ENCODE results near the gene YRDC. TPM values are rescaled to one million over a fixed set of nuclear protein-coding genes. Genes with fewer than 3 reads are reported as not detected.

Gene YRDC
- total RNA-seq, 4 donors from 2014 or later: 11.2 to 13.6 (median 11.7) TPM

DNA sequence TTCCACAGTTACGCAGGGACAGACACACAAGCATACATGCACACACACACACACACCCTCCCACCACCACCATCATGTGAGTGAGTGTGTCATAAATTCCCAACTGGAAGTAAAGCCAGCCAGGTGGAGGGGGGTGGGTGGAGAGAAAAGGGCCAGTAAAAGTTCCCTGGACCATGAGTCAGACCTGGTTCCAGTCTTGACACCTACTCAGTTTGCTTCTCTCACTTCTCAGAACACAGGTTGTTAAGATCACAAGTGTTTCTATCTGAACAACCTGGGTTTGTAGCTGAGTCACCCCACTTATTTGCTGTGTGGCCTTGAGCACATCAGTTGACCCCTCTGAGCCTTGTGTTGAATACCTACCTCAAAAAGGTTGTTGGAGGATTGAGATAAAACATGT lies 52.7 kb downstream of the YRDC start:
- Histone ChIP-seq H3K9me3 (no peaks in the 10 kb centered on the region), H3K27ac (no peak overlapping the region), H3K4me1 (no peaks in the 10 kb centered on the region), H3K27me3 (peaks cover 35 to 42% (median 40%) of the 10 kb centered on the region in 3 donors), H3K4me3 (no peak overlapping the region), H3K36me3 (no peaks in the 10 kb centered on the region)
- ATAC-seq (no peak), DNase-seq (no peak)
- TF ChIP-seq POLR2A (IDR thresholded peaks at IDR 0.05): no peak
- TF ChIP-seq, protein P1, sequence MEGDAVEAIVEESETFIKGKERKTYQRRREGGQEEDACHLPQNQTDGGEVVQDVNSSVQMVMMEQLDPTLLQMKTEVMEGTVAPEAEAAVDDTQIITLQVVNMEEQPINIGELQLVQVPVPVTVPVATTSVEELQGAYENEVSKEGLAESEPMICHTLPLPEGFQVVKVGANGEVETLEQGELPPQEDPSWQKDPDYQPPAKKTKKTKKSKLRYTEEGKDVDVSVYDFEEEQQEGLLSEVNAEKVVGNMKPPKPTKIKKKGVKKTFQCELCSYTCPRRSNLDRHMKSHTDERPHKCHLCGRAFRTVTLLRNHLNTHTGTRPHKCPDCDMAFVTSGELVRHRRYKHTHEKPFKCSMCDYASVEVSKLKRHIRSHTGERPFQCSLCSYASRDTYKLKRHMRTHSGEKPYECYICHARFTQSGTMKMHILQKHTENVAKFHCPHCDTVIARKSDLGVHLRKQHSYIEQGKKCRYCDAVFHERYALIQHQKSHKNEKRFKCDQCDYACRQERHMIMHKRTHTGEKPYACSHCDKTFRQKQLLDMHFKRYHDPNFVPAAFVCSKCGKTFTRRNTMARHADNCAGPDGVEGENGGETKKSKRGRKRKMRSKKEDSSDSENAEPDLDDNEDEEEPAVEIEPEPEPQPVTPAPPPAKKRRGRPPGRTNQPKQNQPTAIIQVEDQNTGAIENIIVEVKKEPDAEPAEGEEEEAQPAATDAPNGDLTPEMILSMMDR (IDR thresholded peaks at IDR 0.05 in 4 of 5, conservative IDR thresholded peaks at IDR 0.05 in 1 of 5): no peak
- in situ Hi-C loops (cut with MboI; ENCODE audit: low sequenced_read_pairs in 4 of 4): no loop called here
- intact Hi-C loops (cut with DNase I; ENCODE audit: low total_unique reads): no loop called here

DNA sequence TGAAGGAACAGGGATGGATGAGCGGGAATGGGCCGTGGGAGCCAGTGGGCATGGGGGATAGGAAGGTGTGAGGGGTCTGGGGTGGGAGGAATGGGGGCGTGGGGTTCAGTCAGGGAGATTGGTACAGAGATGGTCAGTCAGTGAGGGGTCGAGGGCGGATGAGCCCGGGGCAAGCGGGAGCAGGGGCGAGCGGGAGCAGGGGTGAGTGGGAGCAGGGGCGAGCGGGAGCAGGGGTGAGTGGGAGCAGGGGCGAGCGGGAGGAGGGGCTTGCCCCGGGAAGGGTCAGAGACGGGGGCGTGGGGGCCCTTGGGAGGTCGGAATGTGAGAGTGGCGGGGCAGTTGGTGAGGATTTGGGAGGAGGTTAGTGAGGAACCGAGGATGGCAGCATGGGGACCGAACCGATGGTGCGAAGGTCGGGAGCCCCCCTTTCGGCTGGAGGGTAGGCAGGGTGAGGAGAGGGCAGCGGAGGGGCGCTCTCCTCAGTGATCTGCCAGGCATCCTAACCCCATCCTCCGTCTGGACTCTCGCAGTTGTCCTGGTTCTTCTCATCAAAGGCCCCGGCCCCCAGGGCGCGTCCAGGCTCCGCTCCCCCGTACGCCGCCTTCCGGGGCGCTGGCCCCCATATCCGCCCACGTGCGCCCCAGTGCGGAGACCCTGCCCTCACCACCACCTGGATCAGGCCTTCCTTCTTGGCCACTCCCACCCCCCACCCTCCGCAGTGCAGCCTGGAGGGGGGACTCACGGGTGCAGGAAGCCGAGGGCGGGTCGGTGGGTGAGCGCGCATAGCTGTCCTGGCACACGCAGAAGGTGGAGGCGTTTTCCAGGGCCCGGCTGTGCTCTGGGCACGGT lies 54.3 kb downstream of the YRDC start:
- TF ChIP-seq, protein P1 (IDR thresholded peaks at IDR 0.05 in 4 of 5, conservative IDR thresholded peaks at IDR 0.05 in 1 of 5): no peak
- TF ChIP-seq POLR2A (IDR thresholded peaks at IDR 0.05): no peak
- H3K36me3 ChIP-seq: no peaks in the 10 kb centered on the region
- H3K27me3 ChIP-seq: peaks cover 41 to 47% (median 45%) of the 10 kb centered on the region in 3 donors
- H3K4me1 ChIP-seq: no peaks in the 10 kb centered on the region
- intact Hi-C loops (cut with DNase I; ENCODE audit: low total_unique reads): no loop called here
- no peak overlapping the region for H3K4me3 ChIP-seq
- DNase-seq (no peak), ATAC-seq (no peak)
- H3K9me3 ChIP-seq: no peaks in the 10 kb centered on the region
- no peak overlapping the region for H3K27ac ChIP-seq
- in situ Hi-C loops (cut with MboI; ENCODE audit: low sequenced_read_pairs in 4 of 4): no loop called here

Other genes starting within 250 kb of the YRDC start
- gene GNL2, start 212.3 kb downstream of the YRDC start, total RNA-seq: 10 to 100 TPM; 37.2 to 49.1 (median 43.2) TPM
- gene RSPO1, start 173.3 kb downstream of the YRDC start, total RNA-seq: under 1 TPM in 1 of 4 donors, not detected in 3; 0.53 TPM
- gene CDCA8, start 115.7 kb downstream of the YRDC start, total RNA-seq: 1 to 10 TPM in 1 of 4 donors, under 1 TPM in 2, not detected in 1; 0.46 to 1.5 (median 0.60) TPM
- gene EPHA10, start 43.1 kb downstream of the YRDC start, total RNA-seq: under 1 TPM in 1 of 4 donors, not detected in 3; 0.17 TPM
- 1 to 10 TPM; 2.3 to 9.9 (median 4.0) TPM for gene MANEAL, start 14.4 kb downstream of the YRDC start, total RNA-seq
- 10 to 100 TPM; 41.2 to 96.0 (median 56.8) TPM for gene C1orf122, start 418 bp downstream of the YRDC start, total RNA-seq
- gene MTF1, start 51.4 kb upstream of the YRDC start, total RNA-seq: 1 to 10 TPM; 4.0 to 9.4 (median 6.4) TPM
- gene INPP5B, start 138.8 kb upstream of the YRDC start, total RNA-seq: 10 to 100 TPM in 2 of 4 donors, 1 to 10 TPM in 2; 6.8 to 13.4 (median 10.1) TPM
- gene SF3A3, start 181.8 kb upstream of the YRDC start, total RNA-seq: 10 to 100 TPM; 23.0 to 41.4 (median 34.8) TPM
- 1,000 to 10,000 TPM in 2 of 4 donors, 100 to 1,000 TPM in 2; 725 to 1,282 (median 1,051) TPM for gene FHL3, start 197.3 kb upstream of the YRDC start, total RNA-seq
- gene UTP11, start 204.5 kb upstream of the YRDC start, total RNA-seq: 100 to 1,000 TPM; 141 to 206 (median 186) TPM
- 1 to 10 TPM in 1 of 4 donors, under 1 TPM in 3; 0.13 to 2.3 (median 0.69) TPM for gene POU3F1, start 238.6 kb upstream of the YRDC start, total RNA-seq

Measured in gastrocnemius medialis (tissue), 4 donors.